Stimulated activated CD8-positive, alpha-beta memory T cell treated with anti-CD3 and anti-CD28 coated beads, Interleukin-15, amount 100 ng/mL, for 48 hours (primary cell): ENCODE measurements around the gene STARD8.
"Not testable (repeated sequence)": the region's sequence is repeated elsewhere in the genome, so short reads cannot be mapped to it uniquely, and the experiment has no call there.

Source experiments
- DNase-seq, 2 donors: peaks; one replicate each; pipeline ENCODE4 v3.0.0-alpha.2; 2020; ENCODE audit warnings: low read depth in 2 of 2

STARD8 gene

GRCh38 chrX:68647156-68647957 lies at the start of gene STARD8:
Gene STARD8 (plus strand): TSS chrX:68647666. CDS start chrX:68647883, 217 bp downstream.
- DNase-seq: no peak

- no peak for DNase-seq
These were observed 48.6 kb upstream of the STARD8 start for GRCh38 chrX:68598841-68599240.

- no peak for DNase-seq
These were observed 48.0 kb upstream of the STARD8 start for GRCh38 chrX:68599256-68600152.

GRCh38 chrX:68604216-68604615 lies 43.2 kb upstream of the STARD8 start:
- not testable (repeated sequence) for DNase-seq

- not testable (repeated sequence) for DNase-seq
These were observed 32.7 kb upstream of the STARD8 start for GRCh38 chrX:68614733-68615132.

- no peak for DNase-seq
These were observed 19.5 kb upstream of the STARD8 start for GRCh38 chrX:68627986-68628385.

GRCh38 chrX:68629936-68630335 lies 17.5 kb upstream of the STARD8 start:
- DNase-seq: not testable (repeated sequence)

- DNase-seq: no peak
These were observed 16.1 kb upstream of the STARD8 start for GRCh38 chrX:68631336-68631735.

- DNase-seq: no peak
These were observed 15.0 kb upstream of the STARD8 start for GRCh38 chrX:68632491-68632890.

- no peak for DNase-seq
These were observed 13.5 kb upstream of the STARD8 start for GRCh38 chrX:68633981-68634380.

GRCh38 chrX:68634649-68635227 lies 12.7 kb upstream of the STARD8 start:
- no peak for DNase-seq

- no peak for DNase-seq
These were observed 6.8 kb upstream of the STARD8 start for GRCh38 chrX:68640661-68641060.

GRCh38 chrX:68644861-68645260 lies 2.6 kb upstream of the STARD8 start:
- DNase-seq: no peak

GRCh38 chrX:68646421-68646820 lies 1.0 kb upstream of the STARD8 start:
- no peak for DNase-seq

- no peak for DNase-seq
These were observed 1.5 kb downstream of the STARD8 start for GRCh38 chrX:68648960-68649359.

- DNase-seq: no peak
These were observed 3.0 kb downstream of the STARD8 start for GRCh38 chrX:68650491-68650890.

- no peak for DNase-seq
These were observed 3.6 kb downstream of the STARD8 start for GRCh38 chrX:68651110-68651509.

GRCh38 chrX:68652326-68653170 lies 5.1 kb downstream of the STARD8 start:
- no peak for DNase-seq

GRCh38 chrX:68654693-68655092 lies 7.2 kb downstream of the STARD8 start:
- no peak for DNase-seq

- not testable (repeated sequence) for DNase-seq
These were observed 9.0 kb downstream of the STARD8 start for GRCh38 chrX:68656473-68656872.

GRCh38 chrX:68658530-68658929 lies 11.1 kb downstream of the STARD8 start:
- DNase-seq: no peak
